Activated CD4-positive, alpha-beta T cell treated with anti-CD3 and anti-CD28 coated beads for 36 hours (primary cell): ENCODE results near the gene PKD1L1. TPM values are rescaled to one million over a fixed set of nuclear protein-coding genes. Genes with fewer than 3 reads are reported as not detected.
"Not testable (repeated sequence)": the region's sequence is repeated elsewhere in the genome, so short reads cannot be mapped to it uniquely, and the experiment has no call there.

Source experiments
- ATAC-seq: fragments of 200-7000 bp; cut with Tn5 transposase; one replicate; pipeline ENCODE4 v1.10.0; 2021; ENCODE audit warnings: mild to moderate bottlenecking, moderate library complexity
- CTCF ChIA-PET: fragments of 350-600 bp; sonication (Branson Sonifier 250); formaldehyde crosslinking; loops from one replicate; lab custom pipeline; 2021; ENCODE audit warnings: antibody characterized with exemption; lab: Charles Lee
- POLR2A ChIA-PET: fragments of 350-600 bp; sonication (Branson Sonifier 250); formaldehyde crosslinking; loops from one replicate; lab custom pipeline; 2021; ENCODE audit warnings: antibody characterized with exemption, inconsistent platforms; lab: Charles Lee
- DNase-seq: peaks from one replicate; pipeline ENCODE4 v3.0.0-alpha.2; 2020
- H3K27ac Mint-ChIP-seq: one replicate; pipeline ENCODE4 v1.8.0; 2021; ENCODE audit warnings: mixed read lengths
- H3K27me3 Mint-ChIP-seq: one replicate; pipeline ENCODE4 v1.8.0; 2021; ENCODE audit warnings: mixed read lengths
- H3K36me3 Mint-ChIP-seq: one replicate; pipeline ENCODE4 v1.8.0; 2021; ENCODE audit warnings: low read depth, mixed read lengths
- H3K4me1 Mint-ChIP-seq: one replicate; pipeline ENCODE4 v1.8.0; 2021; ENCODE audit warnings: mixed read lengths
- H3K4me3 Mint-ChIP-seq: one replicate; pipeline ENCODE4 v1.8.0; 2021; ENCODE audit warnings: mild to moderate bottlenecking, moderate library complexity, mixed read lengths
- H3K9me3 Mint-ChIP-seq: one replicate; pipeline ENCODE4 v1.8.0; 2021; ENCODE audit warnings: low read depth, mixed read lengths
- intact Hi-C, 2 experiments: fragments of 100-400 bp; cut with DNase I in 1 of 2; cut with micrococcal nuclease in 1 of 2; formaldehyde crosslinking; loops; one replicate each; pipeline versions ENCODE4 v1.14.2 to v1.15.1; 2022 to 2024; cut with DNase I, micrococcal nuclease
- total RNA-seq, 2 experiments: library from RNA; stranded (reverse); gene quantifications; one replicate each; pipeline ENCODE4 v1.2.3, GENCODE V29; 2021

The PKD1L1 gene
- total RNA-seq, 2 experiments from 2014 or later: 0.09 to 0.16 TPM

DNA sequence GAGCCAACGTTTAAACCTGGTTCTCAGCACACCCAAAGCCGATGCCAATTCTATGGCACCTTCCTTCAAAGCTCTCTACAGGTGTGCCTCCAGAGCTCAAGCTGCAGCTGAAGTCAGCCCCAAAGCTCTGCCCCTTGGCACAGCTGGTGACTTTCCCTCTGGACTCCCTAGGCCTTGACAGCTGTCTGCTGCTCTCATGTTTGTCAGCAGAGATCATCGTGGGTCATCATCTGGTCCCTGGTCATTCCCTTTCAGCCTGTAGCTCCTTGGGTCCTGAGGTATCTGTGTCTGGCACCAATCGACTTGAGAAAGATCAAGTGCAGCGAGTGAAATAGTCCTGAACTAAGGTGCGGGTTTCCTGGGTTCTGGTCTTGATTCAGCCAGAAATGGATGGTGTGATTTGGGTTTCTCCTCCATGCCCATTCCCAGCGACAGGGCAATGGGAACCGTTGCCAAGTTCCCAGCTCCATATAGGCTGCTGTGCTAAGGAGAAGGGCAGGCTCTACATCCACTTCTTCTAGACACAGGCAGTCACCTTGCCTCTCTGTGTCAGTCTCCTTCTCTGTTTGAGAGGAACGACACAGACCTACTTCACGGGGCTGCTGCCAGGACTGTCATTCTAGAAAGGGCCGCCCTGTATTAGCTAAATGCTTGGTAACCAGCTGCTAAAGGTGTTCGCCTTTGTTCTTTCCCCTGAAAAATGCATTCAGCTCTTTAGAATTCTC is 3.6 kb downstream of the PKD1L1 start:
- no peaks in the 10 kb centered on the region for H3K27me3 Mint-ChIP-seq
- POLR2A ChIA-PET: no interaction called here

DNA sequence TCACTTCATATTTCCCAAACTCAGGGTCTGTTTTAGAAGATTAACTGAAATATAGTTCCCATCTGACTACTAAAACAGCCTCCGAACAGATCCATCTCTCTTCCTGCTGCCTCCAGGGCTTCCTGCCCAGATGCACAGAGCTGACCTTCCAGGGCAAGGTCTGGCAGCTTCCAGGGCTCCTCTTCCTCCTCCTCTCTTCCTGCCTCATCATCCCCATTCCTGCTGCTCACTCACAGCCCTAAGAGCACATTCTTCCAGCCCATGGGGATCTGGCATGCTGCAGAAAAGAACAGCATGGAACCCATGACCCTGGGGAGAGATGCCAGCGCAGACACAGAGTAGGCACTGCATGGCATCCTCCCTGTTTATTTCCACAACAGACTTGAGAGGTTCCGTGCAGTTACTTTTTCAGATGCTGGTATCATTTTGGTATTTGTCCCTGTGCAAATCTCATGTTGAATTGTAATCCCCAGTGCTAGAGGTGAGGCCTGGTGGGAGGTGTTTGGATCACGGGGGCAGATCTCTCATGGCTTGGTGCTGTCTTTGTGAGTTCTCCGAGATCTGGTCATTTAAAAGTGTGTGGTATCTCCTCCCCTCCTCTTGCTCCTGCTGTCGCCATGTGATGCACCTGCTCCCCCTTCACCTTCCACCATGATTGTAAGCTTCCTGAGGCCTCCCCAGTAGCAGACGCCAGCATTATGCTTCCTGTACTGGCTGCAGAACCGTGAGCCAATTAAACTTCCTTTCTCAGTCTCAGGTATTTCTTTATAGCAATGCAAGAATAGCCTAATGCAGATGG is 4.4 kb downstream of the PKD1L1 start:
- H3K36me3 Mint-ChIP-seq: no peaks in the 10 kb centered on the region
- H3K27ac Mint-ChIP-seq: no peak overlapping the region
- intact Hi-C loops: loop anchor here in 1 of 2 experiments (2.0 kb wide), 1 partner anchor 25 kb away; no protein-coding TSS in a partner anchor
- no peak overlapping the region for H3K4me3 Mint-ChIP-seq
- no peak for DNase-seq
- POLR2A ChIA-PET: no interaction called here
- CTCF ChIA-PET: interaction anchor here (1.0 to 3.3 kb wide), 18 partner anchors 9 to 392 kb away, joined by 3 to 51 read pairs (median 6); no protein-coding TSS in a partner anchor
- no peaks in the 10 kb centered on the region for H3K27me3 Mint-ChIP-seq
- no peaks in the 10 kb centered on the region for H3K9me3 Mint-ChIP-seq
- no peak for ATAC-seq
- no peaks in the 10 kb centered on the region for H3K4me1 Mint-ChIP-seq

More for the DNA sequence above, 3.6 kb downstream of the PKD1L1 start:
- no peaks in the 10 kb centered on the region for H3K4me1 Mint-ChIP-seq
- DNase-seq (no peak), ATAC-seq (no peak)
- no peaks in the 10 kb centered on the region for H3K9me3 Mint-ChIP-seq
- CTCF ChIA-PET: interaction anchor here (0.6 to 3.3 kb wide), 33 partner anchors 10 to 391 kb away, joined by 3 to 51 read pairs (median 4); no protein-coding TSS in a partner anchor
- intact Hi-C loops: loop anchor here (1.0 to 5.0 kb wide), 5 partner anchors 24 to 1908 kb away; no protein-coding TSS in a partner anchor
- H3K4me3 Mint-ChIP-seq: no peak overlapping the region
- H3K27ac Mint-ChIP-seq: no peak overlapping the region
- no peaks in the 10 kb centered on the region for H3K36me3 Mint-ChIP-seq

DNA sequence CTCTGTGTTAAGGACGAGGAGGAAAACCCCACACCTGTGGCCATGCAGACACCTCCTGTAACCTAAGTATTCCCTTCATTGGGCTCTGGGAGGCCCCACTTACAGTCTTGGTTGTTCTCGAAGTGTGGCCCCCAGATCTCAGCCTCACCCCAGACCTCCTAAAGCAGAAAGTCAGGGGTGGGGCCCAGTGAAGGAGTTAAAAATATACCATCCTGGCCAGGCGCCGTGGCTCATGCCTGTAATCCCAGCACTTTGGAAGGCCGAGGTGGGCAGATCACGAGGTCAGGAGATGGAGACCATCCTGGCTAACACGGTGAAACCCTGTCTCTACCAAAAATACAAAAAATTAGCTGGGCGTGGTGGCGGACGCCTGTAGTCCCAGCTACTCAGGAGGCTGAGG is 5.6 kb downstream of the PKD1L1 start:
- H3K4me1 Mint-ChIP-seq, POLR2A ChIA-PET, intact Hi-C loops, ATAC-seq, H3K27me3 Mint-ChIP-seq, H3K27ac Mint-ChIP-seq, H3K9me3 Mint-ChIP-seq, CTCF ChIA-PET, H3K4me3 Mint-ChIP-seq, DNase-seq, H3K36me3 Mint-ChIP-seq: not testable (repeated sequence)

DNA sequence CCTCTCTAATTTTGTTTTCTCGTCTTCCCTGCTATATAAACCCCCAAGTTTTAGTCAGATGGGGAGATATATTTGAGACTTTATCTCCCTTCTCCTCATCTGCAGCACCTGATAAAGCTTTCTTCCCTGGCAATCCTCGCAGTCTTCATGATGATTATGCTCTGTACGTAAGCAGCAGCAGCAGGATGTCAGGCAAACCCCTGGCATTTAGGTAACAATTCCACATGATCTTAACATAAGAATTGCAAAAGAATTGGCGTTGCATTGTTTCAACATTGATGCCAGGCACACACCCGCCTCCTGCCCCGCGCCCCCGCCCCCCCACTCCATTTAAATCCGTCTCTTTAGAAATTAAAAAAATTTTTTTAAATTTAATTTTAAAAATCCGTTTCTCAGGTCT is 6.1 kb downstream of the PKD1L1 start:
- ChIA-PET CTCF (no interaction called here), POLR2A (no interaction called here)
- Mint-ChIP-seq H3K4me3 (no peak overlapping the region), H3K27me3 (no peaks in the 10 kb centered on the region), H3K4me1 (peaks cover 6% of the 10 kb centered on the region), H3K36me3 (no peaks in the 10 kb centered on the region), H3K9me3 (no peaks in the 10 kb centered on the region), H3K27ac (no peak overlapping the region)
- DNase-seq: no peak
- ATAC-seq: no peak
- intact Hi-C loops: no loop called here

DNA sequence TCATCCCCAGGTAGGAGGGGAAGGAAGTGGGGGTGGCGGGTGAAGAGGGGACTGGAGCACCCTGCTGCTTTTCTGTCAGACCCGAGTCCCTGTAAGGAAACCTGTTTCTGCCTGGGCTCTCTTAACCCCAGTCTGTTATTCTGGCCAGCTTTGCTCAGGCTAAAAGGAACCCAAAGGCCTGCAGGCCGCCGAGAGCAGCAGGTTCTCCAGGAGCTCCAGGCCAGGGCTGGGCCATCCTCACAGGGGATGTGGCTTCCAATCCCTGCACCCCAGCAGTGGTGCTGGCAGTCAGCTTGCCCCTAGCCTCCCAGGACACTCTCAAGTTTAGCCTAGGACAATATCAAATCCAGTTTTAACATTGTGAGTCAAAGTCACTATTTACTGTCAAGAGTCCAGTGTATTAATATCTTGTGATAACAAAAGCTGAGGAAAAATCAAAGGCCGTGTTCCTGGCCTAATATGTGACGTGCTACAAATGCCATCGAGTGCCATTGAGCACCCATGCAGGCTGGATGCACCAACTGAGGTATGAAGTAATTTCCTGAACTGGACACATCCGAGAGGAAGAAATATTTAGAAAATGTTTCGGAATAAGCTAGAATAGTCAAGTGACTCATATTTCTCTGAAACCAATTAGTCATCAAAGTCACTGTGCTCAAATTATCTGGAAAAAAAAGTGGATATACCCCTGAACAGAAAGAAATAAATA is 7.0 kb downstream of the PKD1L1 start:
- H3K36me3 Mint-ChIP-seq: no peaks in the 10 kb centered on the region
- H3K4me1 Mint-ChIP-seq: peaks cover 6% of the 10 kb centered on the region
- H3K4me3 Mint-ChIP-seq: no peak overlapping the region
- POLR2A ChIA-PET: no interaction called here
- CTCF ChIA-PET: interaction anchor here (0.6 kb wide), 1 partner anchor 8 kb away, joined by 3 read pairs; no protein-coding TSS in a partner anchor
- no peaks in the 10 kb centered on the region for H3K27me3 Mint-ChIP-seq
- intact Hi-C loops: no loop called here
- no peak overlapping the region for H3K27ac Mint-ChIP-seq
- no peak for DNase-seq
- H3K9me3 Mint-ChIP-seq: no peaks in the 10 kb centered on the region
- no peak for ATAC-seq

DNA sequence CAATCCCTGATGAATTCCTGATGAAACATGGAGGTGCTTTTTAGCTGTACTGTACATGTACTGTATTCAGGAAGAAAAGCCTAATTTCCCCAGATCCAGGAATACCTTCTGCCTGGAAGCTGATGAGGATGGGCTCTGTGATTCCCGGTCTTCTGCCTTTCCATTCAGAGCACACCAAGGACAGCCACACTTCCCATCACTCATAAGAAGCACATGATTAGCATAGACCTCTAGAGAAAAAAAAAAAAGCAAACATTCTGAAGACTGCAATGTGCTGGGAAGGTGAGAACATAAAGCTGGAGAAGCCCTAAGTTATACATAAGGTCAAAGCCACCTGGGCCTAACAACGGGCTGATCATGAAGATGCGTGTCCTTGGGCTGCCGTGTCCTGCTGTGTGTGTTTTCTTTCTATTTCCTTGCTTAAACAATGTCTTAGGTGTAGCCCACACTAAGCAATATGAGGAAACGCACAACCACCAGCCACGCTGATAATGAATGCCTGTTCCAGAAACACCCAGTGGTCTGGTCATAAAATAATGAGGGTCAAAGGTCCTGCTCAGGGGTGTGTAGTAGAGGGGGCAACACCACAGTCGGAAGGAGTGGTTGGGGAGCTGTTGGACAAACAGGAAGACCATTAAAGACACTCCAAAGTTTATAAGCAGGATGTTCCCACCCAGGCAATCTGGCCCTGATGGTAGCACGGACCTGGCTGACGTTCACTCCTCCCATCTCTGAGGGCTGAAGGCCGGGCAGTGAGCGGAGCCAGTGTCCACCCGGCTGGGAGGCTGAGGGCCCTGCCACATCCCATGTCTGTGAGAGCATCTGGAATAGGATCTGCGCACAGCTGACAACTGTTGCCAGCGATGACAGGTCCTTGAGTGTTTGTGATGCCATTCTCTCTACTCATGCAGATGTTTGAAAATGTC is 7.9 kb downstream of the PKD1L1 start:
- Mint-ChIP-seq H3K27ac (no peak overlapping the region), H3K4me3 (no peak overlapping the region), H3K27me3 (no peaks in the 10 kb centered on the region), H3K9me3 (no peaks in the 10 kb centered on the region), H3K4me1 (peaks cover 6% of the 10 kb centered on the region), H3K36me3 (no peaks in the 10 kb centered on the region)
- DNase-seq: no peak
- intact Hi-C loops: no loop called here
- POLR2A ChIA-PET: no interaction called here
- CTCF ChIA-PET: interaction anchor here (0.6 kb wide), 2 partner anchors 9 to 132 kb away, joined by 3 read pairs; no protein-coding TSS in a partner anchor
- no peak for ATAC-seq

DNA sequence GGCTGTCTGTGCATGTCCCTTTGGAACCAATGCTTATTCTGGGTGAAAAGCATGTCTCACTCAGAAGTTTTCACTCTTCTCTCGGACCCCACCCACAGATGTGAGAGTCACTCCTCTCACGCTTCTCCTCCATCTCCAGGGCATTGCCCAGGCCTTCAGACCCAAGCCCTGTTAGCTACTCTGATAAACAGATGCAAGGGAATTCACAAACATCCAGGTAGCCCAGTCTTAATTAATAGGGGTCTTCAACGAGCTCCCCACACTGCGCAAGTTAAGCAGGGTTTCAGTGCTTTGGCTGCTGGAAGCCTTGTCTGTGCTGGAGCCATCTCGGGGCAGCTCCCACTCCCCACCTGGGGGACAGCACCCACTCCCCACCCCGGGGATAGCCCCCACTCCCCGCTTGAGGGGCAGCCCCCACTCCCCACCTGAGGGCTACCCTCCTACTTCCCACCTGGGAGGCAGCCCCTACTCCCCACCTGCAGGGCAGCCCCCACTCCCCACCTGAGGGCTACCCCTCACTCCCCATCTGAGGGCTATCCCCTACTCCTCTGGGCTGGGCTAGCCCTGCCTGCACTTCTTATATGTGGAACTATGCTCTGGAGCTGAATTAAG is 8.7 kb downstream of the PKD1L1 start:
- intact Hi-C loops: no loop called here
- Mint-ChIP-seq H3K27me3 (no peaks in the 10 kb centered on the region), H3K4me1 (peaks cover 6% of the 10 kb centered on the region), H3K4me3 (no peak overlapping the region), H3K27ac (no peak overlapping the region), H3K9me3 (no peaks in the 10 kb centered on the region), H3K36me3 (no peaks in the 10 kb centered on the region)
- DNase-seq (no peak), ATAC-seq (no peak)
- ChIA-PET POLR2A (no interaction called here), CTCF (no interaction called here)

DNA sequence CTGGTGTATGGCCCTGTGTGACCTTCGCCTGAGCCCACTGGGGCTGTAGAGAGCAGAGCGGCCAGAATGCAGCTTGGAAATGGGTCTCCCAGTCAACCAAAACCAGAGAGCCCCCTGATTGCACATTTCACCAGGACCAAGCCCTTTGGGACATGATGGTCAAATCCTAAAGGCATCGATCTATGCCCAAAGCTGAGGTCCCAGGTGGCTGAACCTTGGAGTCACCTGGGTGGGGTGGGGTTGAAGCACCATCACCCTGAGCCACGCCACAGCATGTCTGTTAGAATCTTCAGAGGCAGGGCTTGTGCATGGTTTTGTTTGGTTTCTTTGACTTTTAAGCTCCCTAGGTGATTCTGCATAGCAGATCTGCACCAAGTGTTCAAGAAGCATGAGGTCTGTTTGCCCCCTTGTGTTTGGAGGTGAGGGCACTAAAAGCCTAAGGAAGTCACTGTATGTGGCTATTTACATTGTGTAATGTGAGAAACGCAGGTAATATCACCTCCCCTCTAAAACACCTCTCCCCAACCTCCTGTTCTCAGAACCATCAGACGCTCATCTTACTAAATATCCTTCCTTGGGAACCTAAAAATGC is 9.6 kb downstream of the PKD1L1 start:
- intact Hi-C loops: no loop called here
- Mint-ChIP-seq H3K36me3 (no peaks in the 10 kb centered on the region), H3K9me3 (no peaks in the 10 kb centered on the region), H3K4me1 (peaks cover 6% of the 10 kb centered on the region), H3K27ac (no peak overlapping the region), H3K4me3 (no peak overlapping the region), H3K27me3 (no peaks in the 10 kb centered on the region)
- POLR2A ChIA-PET: no interaction called here
- ATAC-seq (no peak), DNase-seq (no peak)
- CTCF ChIA-PET: interaction anchor here (0.6 to 0.7 kb wide), 3 partner anchors 157 to 270 kb away, joined by 3 read pairs; no protein-coding TSS in a partner anchor

DNA sequence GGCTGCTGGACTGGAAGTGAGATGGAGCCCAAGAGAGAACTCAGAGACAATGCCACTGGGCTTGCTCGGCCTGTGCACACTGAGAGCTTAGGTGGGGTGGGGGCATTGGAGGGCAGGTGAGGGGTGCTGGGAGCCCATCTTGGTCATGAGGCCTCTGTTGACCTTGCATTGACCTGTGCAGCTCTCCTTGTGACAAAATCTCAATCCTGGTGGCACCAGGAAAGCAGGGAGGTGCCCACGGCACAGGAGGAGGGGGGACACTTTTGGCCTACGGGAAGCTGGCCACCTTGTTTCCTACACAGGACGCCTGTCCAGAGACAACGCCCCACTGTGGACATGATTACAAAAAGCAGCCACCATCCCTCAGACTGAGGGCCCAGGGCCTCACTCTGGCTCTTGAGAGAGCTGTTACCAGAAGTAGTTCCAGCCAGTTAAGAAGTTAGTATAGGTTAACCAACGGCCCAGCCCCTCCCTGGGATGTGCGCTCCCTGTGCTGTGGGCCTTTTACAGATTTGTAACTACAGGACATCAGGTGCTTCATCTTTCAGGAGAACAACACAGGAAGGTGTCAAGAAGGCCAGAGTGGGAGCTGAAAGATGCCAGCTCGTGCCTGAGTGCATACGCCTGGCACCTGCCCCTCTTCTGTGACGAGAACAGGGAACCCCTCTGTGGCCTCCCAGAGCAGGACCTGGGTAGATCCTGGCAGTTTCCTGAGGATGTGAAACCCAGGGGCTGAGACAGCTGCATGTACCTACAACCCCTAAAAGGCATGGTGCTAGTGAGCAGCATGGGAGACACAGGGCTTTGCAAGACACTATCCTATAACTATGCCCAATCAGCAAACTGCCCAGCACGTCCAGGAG is 10.3 kb downstream of the PKD1L1 start:
- Mint-ChIP-seq H3K36me3 (no peaks in the 10 kb centered on the region), H3K27ac (peak overlapping the region; percentile 6), H3K4me3 (no peak overlapping the region), H3K27me3 (no peaks in the 10 kb centered on the region), H3K9me3 (no peaks in the 10 kb centered on the region), H3K4me1 (peaks cover 6% of the 10 kb centered on the region)
- DNase-seq (no peak), ATAC-seq (no peak)
- ChIA-PET POLR2A (no interaction called here), CTCF (interaction anchor here (0.5 to 0.7 kb wide), 5 partner anchors 158 to 361 kb away, joined by 3 read pairs; no protein-coding TSS in a partner anchor)
- intact Hi-C loops: no loop called here
